NT2/D1 (cell line): ENCODE results near the gene TELO2.

Experiments
- SUZ12 ChIP-seq: IDR thresholded peaks from 2 replicates; pipeline ENCODE4 v1.6.1; 2011; ENCODE audit not compliant: insufficient read length, insufficient read depth; ENCODE audit errors: extremely low read depth
- YY1 ChIP-seq: IDR thresholded peaks from 2 replicates; pipeline ENCODE4 v1.6.1; 2011; ENCODE audit not compliant: insufficient read length, insufficient read depth
- ZNF274 ChIP-seq: IDR thresholded peaks from 2 replicates; pipeline ENCODE4 v1.6.1; 2011; ENCODE audit warnings: mild to moderate bottlenecking, low read depth, low read length

GRCh38 chr16:1465567-1465915, 27.6 kb upstream of the TELO2 start:
- TF ChIP-seq ZNF274 (no peak), SUZ12 (no peak), YY1 (no peak)
